ENCODE results near the gene SSU72.
"Not testable (repeated sequence)": the region's sequence is repeated elsewhere in the genome, so short reads cannot be mapped to it uniquely, and the experiment has no call there.

Gene SSU72

DNA sequence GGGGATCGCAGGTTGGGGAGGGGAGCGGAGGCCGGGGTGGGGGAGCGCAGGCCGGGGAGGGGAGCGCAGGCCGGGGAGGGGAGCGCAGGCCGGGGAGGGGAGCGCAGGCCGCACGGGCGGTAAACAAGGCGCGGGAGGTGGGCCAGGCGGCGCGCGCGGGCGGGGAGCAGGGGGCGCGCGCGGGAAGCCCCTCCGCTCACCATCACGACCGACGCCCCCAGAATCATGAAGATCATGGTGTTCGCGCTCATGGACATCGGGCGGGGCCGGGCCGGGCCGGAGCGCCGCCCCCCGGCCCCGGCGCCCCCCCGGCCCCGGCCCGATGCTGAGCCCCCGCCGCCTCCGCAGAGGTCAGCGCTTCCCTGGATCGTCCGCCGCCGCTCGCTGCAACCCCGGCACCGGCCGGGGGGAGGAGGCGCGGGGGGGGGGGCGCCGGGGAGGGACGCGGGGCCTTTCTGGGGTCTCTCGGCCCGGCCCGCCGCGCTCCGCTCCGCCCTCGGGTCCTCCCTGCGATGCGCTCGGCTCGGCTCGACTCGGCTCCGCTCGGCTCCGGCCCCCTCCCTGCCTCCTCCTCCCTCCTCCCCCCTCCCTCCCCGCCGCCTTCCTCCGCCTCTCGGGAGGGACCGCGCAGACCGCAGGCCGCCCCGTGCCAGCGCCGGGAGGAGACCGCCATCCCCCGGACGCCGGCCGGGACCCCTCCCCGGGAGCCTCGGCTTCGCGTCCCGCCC, 34.4 kb downstream of the SSU72 start, which contains the start of gene TMEM240:
Gene TMEM240, minus strand, starts transcription at position 535 of the 728 bp plus-strand sequence. Its CDS starts 278 bp downstream, at position 257.
- DNase-seq: no peak

DNA sequence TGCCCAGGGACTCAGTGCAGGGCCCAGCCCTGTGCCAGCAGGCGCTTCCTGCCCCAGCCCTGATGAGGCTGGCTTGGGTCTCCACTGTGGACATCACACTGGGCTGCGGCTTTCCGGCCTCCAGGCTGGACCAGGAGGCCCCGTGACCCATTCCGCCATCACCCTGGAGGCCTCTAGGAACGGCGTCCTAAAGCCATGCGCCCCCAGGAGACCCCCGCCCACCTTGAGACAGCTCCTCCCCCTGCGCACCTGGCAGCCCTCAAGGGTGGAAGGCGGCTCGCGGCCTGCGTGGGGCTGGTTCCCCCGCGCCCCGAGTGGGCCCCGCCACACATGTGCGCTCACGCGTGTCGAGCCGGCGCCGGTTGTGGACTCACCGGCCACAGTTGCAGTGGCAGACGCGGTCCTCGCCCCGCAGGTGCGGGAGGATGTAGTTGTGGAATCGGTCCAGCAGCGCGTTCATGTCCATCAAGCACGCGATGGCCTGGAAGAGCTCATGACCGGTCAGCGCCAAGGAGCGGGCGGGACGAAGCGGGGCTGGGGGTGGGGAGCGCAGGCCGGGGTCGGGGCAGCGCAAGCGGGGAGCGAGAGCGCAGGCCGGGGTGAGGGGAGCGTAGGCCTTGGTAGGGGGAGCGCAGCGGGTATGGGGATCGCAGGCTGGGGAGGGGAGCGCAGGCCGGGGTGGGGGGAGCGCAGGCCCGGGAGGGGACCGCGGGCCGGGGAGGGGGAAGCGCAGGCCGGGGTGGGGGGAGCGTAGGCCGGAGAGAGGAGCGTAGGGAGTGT, 35.2 kb downstream of the SSU72 start:
- no peak for DNase-seq

DNA sequence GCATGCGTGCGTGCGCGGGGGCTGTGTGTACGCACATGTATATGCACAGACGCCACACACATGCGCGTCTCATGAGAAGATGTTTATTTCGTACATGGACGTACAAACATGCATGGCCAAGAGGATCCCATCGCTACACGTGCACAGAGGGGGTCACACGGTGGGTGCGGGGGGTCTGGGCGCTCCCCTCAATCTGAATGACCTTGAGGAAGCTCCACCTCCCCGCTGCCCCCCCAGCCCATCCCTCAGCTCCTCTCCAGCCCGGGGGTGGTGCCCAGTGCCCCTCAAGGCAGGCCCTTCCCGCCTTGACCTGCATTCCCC, 35.7 kb downstream of the SSU72 start:
- no peak for DNase-seq

DNA sequence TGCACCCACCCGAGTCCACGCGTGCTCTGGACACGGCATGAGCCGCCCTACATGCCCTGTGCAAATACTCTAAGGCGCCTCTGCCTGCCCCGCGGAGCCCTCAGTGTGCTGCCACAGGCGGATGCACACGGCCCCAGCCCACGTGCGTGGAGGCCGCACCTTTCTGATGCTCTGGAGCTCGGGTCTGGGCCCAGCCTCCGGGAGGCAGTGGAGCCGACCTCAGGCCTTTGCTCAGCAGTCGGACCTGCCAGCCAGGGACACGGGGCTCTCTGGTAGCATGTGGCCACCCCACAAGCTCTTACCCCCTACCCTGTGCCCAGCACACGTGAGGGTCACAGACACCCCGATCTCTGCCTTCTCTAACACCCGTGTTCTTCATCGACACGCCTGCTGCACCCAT, 36.3 kb downstream of the SSU72 start:
- no peak for DNase-seq

DNA sequence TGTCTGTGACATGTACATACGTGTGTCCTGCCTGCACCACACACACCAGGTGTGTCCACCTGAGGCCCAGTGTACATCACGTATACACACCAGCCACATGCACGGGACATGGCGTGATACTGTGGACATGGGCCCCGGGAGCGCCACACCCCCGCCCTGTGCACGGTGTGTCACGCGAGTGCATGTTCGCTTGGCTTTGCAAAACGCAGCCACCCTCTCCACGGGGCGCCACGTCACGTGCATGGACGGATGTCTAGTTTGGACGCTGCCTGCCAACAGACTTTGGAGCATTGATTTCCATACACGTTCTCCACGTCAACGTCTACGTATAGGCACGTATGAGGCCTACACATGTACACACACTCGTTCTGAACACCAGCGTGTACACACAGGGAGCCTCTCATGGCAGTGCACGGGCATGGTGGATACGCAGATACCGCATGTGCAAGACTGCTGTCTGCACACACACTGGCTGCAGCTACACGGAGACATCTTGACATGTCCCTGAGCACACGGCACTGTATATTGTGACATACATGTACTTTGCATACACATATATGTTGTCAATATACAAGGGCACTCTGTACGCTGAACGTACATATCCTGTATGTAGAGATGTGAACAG, 36.9 kb downstream of the SSU72 start:
- no peak for DNase-seq

DNA sequence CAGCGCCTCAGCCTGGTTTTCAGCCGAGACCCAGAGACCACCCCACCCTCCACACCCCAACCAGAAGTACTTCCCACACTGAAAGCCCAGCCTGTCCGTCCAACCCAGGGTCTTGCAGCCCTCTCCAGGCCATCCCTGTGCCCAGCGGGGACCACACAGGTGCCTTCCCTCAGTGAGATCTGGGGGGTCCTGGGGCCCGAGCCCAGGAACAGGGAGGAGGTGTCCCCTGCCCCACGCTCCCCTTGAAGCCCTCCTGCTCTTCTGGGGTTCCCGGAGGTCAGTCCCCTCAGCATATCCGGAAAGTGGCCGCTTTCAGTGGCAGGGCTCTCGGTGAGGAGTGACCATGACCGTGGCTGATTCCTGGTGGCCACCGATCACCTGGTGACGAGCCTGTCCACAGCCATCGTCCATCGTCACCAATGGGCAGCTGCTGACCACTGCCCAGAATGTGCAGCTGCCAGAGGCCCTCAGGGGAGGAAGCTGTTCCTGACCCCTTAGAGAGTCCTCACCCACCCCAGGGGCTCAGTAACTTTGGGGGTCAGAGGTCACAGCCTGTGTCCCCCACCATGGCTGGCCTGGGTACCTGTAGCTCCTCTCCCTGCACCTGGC, 37.6 kb downstream of the SSU72 start:
- DNase-seq: no peak

DNA sequence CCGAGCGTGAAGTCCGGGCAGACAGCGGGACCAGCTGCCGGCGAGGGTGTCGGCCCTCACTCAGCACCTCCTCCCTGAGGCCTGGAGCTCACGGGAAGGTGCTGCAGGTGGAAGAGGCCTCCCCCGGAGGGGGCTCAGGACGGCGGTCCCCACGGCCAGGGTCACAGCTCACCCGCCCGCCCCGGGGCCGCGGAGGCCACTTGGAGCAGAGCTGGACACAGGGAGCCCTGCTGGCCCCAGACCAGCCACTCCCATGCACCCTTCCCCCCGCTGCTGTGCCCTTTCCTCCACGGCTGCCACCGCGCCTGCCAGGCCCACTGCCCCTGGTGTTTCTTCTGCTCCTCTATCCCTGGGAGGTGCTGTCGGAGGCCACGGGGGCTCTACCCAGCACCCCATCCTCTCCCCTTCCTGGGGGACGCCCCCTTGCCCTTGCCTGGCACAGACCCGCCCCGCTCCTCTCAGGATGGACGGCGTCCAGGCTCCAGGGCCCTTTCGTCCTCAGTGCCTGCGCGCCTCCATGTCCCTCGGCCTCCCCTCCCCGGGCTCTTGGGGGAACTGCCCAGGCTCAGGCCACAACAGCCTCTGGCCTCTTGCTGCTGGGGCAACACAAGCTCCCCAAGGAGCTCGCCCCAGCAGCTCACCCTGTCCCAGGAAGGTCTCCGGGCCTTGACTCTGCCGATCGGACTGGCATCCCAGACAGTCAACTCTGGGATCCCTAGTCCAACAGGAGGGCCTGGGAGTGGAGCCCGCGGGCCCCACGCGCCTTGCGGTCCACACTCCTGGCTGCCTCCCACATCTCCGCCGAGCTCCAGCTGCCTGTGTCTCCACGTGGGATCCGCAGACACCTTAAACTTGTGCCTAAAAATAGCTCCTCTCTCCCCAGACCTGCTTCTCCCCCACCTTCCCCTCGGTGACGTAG, 38.4 kb downstream of the SSU72 start:
- no peak for DNase-seq

DNA sequence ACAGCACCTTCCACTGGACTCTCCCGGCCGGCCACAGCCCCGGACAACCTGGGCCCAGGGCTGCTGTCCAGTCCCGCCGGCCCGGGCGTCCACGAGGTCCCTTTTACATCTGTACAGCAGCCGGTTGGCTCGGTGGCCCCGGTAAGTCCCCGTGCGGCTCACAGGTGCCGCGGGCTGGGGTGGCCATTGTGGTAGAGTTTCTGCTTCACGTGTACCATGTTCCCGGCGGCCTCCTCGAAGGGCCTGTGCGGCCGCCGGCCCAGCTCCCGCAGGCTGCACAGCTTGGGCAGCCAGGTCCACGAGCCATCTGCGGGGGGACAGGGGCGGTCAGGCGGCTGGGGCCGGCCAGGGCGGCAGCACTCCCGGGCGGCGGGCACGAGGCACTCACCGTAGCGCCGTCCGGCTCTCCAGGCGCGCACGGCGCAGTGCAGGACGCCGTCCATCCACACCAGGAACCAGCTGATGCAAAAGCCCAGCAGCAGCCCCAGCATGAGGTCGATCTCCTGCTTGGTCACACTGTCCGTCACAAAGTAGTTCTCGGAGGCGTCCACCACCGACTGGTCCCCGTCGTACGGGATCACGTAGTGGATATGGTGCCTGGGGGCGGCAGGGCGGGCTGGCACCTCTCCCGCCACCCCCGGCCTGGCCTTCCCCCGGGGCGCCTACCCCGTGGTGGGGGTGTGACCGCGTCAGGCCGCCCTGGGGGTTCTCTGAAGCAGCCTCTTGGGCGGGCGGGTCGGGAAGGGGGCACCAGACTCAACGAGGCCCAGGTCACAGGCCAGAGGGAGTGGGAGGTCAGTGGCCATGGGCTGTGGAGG, 39.3 kb downstream of the SSU72 start:
- no peak for DNase-seq

DNA sequence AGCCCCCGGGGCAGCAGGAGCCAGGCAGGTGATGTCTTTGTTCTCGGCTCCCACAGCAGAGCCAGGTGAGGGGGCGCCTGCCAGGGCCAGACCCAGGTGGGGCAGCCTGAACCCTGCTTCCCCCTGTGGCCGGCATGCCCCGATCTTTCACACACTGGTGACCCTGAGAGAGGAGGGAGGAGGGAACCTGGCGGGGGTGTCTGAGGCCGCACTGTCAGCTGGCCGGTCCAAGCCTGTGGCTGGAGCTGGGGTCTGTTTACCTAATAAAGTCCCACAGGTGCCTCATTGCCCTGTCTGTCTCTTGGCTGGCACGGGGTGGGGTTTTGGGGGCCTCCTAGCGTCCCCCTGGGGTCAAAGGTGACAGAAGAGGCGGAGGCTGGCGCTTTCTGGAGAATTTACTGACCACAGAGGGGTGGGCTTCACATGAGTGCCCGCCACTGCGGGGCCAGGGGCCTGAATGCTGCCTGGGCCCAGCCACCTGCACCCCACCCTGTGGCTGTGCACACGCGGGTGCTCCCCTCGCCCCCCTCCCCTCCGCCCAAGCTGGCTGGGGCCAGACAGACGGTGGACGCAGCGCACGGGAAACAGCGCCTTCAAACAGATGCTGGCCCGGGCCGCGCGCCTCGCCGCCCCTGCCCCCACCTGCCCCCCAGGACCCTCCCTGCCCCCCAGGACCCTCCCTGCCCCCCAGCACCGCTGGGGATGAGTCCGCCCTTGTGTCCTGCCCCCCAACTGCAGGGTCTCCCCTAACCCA, 40.1 kb downstream of the SSU72 start:
- DNase-seq: no peak

DNA sequence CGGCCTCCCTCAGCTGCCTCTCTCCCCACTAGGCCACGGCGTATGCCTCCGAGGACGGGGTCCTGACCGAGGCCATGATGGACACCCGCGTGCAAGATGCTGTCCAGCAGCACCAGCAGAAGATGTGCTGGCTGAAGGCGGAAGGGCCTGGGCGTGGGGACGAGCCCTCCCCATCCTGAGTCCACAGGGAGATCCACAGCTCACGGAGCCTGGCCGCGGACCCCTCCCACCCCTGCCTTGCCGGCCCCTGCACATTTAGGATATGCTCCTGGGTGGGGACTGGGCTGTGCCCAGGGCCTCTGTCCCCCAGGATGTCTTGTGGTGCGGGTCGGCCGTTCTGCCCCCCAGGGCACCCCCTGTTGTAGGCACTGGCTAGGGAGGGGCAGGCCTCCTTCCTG, 40.8 kb downstream of the SSU72 start:
- DNase-seq: not testable (repeated sequence)

DNA sequence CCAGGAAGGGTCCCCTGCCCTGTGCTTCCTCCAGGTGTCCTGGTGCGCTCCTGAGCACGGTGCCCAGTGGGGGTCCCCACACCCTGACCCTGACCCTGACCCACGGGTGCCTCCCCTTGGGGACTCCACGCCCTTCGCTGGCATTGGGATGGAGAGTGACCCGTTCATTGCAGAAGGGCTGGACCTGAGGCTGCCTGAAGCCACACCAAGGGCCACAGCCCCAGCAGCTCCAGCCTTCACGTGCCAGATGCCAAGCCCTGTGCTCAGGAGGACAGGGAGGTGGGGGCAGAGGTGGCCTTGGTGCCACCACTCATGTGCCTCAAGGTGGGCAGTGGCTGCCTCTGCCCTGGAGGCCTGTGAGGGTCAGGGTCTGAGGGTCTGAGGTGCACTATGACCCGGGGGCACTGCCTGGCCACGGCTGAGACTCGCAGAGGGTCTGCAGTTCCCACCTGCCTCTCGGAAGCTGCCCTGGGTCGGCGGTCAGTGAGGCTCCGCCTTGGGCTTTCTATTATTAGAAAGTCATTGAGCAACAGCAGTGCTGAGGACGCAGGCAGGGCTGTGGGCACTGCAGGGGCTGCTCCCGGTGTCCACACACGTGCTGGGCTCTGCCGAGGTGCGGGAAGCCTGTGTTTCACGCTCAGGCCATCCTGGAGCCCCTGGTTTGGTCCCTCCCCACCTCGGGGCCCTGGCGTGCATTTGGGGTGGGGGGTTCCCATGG, 41.3 kb downstream of the SSU72 start:
- DNase-seq: not testable (repeated sequence)

DNA sequence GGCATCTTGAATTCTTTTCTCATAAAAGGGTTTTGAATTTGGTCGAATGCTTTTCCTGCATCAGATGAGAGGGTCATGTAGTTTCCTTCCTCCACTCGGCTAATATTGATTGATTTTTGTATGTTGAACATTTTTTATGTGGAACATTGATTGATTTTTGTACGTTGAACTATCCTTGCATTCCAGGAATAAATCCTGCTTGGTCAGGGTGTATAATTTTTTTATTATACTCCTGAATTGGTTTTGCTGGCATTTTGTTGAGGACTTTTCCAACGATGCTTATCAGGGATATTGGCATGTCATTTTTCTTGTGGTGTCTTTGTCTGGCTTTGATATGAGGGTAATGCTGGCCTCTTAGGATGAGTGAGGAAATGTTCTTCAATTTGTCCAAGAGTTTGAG, 42.7 kb downstream of the SSU72 start:
- no peak for DNase-seq

DNA sequence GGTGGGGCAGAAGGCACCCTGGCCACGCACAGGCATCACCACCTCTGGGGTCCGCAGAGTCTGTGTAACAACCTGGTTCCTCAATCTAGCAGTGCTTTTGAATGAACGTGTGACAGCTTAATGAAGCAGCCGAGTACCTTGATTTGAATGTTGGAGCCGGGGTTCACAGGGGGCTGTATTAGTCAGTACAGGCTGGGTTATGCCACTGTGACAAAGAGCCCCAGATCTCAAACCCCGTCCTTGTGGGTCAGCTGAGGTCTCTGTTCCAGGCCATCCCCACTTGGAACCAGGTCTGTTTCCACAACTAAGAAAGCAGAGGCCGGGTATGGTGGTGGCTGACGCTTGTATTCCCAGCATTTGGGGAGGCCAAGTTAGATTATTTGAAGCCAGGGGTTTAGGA, 44.7 kb downstream of the SSU72 start:
- DNase-seq: no peak

DNA sequence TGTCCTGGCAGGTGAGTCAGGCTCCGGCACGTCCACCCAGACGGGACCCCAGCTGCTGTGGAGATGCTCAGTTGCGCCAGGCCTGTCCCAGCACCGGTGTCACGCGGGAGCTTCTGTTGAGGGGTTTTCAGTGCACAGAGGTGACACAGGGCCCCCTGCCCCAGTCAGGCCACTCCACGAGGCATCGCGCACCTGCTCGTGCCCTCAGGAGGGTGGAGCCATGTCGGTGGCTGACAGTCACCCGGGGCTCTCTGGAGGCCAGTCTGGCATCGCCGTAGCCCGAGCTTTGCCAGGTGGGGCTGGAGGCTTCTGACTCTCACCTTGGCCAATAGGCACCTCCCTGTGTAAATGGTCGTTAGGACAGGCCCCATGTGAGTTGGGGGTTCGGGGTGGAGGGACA, 45.3 kb downstream of the SSU72 start:
- DNase-seq: no peak

DNA sequence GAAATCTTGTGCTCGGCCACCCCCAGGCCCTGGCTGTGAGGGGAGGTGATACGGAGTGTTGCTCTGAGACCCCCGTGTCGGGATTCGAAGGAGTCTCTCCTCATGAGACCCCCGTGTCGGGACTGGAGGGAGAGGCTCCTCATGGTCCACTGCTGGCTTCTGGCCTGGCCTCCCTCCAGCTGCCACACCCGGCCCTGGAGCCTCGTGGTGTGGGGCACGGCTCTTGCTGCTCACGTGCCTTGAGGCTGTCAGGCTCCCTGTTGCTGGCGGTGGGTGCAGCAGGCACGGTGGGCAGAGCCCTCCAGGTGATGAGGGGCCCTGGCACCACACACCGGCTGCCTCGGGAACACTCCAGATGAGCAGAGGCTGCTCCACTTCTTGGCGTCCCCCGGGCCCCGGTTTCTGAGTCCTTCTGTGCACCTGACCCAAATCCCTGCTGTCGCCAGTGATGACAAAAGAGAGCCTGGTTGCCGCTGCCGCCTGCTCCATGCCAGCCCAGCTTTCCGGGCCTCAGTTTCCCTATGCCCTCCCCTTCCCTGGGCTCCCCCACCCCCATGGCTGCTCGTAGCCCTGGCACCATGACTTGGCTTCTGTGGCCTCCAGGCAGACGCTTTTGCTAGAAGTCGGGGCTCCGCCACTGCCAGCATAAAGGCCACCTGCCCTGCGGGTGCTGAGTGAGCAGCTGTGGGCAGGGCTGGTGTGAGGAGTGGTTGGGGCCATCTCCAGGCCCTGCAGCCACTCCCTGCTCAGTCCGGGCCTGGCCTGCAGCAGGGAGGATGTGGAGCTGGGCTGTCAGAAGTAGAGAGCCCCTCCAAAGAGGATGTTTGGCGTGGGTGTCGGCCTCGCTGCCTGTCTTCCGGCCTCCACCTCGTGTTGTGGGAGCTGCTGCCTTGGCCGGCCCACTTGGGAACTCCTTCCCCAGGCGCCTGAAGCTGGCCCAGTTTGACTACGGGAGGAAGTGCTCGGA, 46.1 kb downstream of the SSU72 start:
- no peak for DNase-seq

DNA sequence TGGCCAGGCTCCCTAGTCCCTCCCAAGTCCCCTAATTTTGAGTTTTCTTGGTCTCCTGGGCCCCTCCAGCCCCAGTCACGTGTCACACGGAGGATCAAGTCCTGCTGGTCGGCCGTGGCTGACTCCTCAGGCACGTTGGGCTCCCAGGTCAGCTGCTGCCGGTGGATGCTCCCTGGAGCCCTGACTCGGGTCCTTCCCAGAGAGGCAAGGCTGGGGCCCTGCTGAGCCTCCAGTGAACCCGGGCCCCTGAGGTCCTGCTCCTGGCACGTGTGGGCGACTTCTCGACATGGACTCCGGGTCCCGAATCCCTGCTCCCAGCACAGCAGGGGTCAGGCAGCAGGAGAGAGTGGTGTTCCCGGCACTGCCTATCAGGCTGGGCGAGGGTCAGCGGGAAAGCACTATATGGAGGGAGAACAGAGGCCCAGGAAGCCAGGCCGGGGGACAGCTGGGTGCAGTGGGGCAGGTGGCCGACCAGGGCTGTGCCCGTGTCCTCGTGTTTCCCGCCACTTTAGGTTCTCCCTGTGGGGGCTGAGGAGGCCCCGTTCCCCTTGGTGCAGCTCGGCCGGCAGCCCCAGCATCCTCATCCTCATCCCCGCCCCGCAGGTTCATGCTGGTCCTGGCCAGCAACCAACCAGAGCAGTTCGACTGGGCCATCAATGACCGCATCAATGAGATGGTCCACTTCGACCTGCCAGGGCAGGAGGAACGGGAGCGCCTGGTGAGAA, 47.4 kb downstream of the SSU72 start:
- DNase-seq: no peak

DNA sequence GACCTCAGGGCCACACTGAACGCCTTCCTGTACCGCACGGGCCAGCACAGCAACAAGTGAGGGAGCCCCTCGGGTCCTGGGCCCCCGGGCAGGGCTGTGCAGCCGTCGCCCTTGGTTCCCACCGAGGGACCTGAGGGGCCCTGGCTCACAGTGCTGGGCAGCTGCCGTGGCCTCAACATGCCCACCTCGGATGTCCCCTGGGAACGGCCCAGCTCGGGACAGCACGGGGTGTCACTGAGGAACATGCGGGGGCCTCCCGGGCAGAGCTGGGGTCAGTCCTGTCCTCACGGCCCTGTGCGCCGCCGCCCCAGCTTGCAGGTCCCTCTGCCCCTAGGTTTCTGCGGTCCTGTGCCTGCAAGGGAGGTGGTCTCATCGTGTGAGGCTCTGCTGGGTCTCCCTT, 48.2 kb downstream of the SSU72 start:
- DNase-seq: not testable (repeated sequence)

DNA sequence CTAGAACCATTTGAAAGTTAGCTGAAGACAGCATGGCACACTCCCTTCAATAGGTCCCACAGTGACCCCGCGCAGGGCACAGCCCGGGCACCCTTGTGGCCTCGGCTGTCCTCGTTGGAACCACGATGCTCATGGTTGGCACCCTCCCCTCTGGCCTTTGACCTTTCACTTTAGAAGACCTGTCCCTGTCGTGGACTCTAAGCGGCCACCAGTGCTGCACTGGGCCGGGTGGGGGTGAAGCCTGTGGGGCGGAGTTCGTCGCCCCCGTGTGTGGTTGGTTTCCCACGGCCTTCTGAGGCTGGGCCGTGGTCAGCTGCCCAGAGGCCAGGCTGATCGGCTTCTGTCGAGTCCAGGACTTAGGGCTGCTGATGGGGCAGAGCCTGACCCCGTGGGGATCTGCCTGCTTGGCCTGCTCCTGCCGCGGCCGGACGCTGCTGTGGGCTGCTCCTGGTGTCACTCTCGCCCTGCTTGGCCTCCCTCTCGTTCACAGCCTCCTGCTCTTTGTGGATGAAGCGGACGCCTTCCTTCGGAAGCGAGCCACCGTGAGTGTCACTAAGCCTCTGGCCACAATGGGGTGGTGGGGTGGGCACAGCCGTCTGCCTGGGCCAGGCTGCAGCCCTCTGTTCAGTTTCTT, 49.8 kb downstream of the SSU72 start:
- not testable (repeated sequence) for DNase-seq

Measured in DMS153 (cell line).